Progenitor cell of endocrine pancreas (in vitro differentiated cells): ENCODE measurements around the gene CAND2. TPM values are rescaled to one million over a fixed set of nuclear protein-coding genes. Genes with fewer than 3 reads are reported as not detected.
"Not testable (repeated sequence)": the region's sequence is repeated elsewhere in the genome, so short reads cannot be mapped to it uniquely, and the experiment has no call there.

Experiments used
- DNase-seq: peaks from one replicate; pipeline ENCODE4 v3.0.0; 2021; ENCODE audit warnings: low spot score; ENCODE audit not compliant: unreplicated experiment
- H3K27ac Mint-ChIP-seq: 2 replicates; pipeline ENCODE4 v1.8.0; 2021; ENCODE audit warnings: mild to moderate bottlenecking, moderate library complexity, mixed read lengths
- H3K27me3 Mint-ChIP-seq: 2 replicates; pipeline ENCODE4 v1.8.0; 2021; ENCODE audit warnings: mixed read lengths
- H3K36me3 Mint-ChIP-seq: 2 replicates; pipeline ENCODE4 v1.8.0; 2022; ENCODE audit warnings: mixed read lengths; ENCODE audit not compliant: insufficient read depth
- H3K4me1 Mint-ChIP-seq: 2 replicates; pipeline ENCODE4 v1.8.0; 2021; ENCODE audit warnings: low read depth, mixed read lengths
- H3K4me3 Mint-ChIP-seq: 2 replicates; pipeline ENCODE4 v1.8.0; 2021; ENCODE audit warnings: low read depth, mild to moderate bottlenecking, moderate library complexity, mixed read lengths
- H3K9me3 Mint-ChIP-seq: 2 replicates; pipeline ENCODE4 v1.8.0; 2021; ENCODE audit warnings: low read depth, mixed read lengths
- CTCF ChIP-seq: fragments of 200-600 bp; sonication (generic); IDR thresholded peaks from one replicate; pipeline ENCODE4 v1.5.0; 2021; ENCODE audit warnings: antibody characterized with exemption, mild to moderate bottlenecking; ENCODE audit not compliant: unreplicated experiment
- total RNA-seq: library from RNA; stranded (reverse); gene quantifications from 2 replicates; pipeline ENCODE4 v1.2.1, GENCODE V29; 2021

The CAND2 gene
- total RNA-seq, 1 donor from 2014 or later: 11.0 TPM

DNA sequence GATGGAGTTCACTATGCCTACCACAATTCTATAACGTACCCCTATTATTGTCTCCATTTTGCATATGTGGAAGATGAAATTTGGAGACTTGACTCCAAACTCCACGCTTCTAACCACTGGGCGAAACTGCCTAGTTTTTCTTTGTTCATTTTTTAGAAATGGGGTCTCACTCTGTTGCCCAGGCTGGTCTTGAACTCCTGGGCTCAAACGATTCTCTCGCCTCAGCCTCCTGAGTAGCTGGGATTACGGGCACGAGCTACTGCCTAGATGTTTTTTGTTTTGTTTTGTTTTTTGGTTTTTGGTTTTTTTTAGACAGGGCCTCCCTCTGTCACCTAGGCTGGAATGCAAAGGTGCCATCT is 45.5 kb downstream of the CAND2 start:
- Mint-ChIP-seq H3K36me3 (peaks cover 22% of the 10 kb centered on the region), H3K27me3 (no peaks in the 10 kb centered on the region), H3K9me3 (no peaks in the 10 kb centered on the region), H3K4me1 (peaks cover 29% of the 10 kb centered on the region), H3K27ac (peak overlapping the region; percentile 100), H3K4me3 (peak overlapping the region; percentile 98)
- DNase-seq: no peak
- TF ChIP-seq CTCF: peak; percentile 3

GRCh38 chr3:12842469-12842868 is 46.0 kb downstream of the CAND2 start:
- no peak overlapping the region for H3K4me3 Mint-ChIP-seq

DNA sequence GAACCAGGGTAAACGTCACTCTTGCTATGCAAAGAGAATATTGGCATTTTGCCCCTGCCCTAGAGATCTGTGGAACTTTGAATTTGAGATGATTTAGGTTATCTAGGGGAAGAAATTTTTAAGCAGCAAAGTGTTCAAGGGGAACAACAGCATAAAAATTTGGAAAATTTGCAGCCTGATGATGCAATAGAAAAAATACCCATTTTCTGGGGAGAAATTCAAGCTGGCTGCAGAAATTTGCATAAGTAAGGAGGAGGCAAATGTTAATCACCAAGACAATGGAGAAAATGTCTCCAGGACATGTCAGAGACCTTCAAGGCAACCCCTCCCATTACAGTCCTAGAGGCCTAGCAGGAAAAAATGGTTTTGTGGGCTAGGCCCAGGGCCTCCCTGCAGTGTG is 49.3 kb downstream of the CAND2 start:
- Mint-ChIP-seq H3K4me1 (peaks cover under 1% of the 10 kb centered on the region), H3K9me3 (no peaks in the 10 kb centered on the region), H3K4me3 (no peak overlapping the region), H3K27me3 (no peaks in the 10 kb centered on the region), H3K36me3 (peaks cover under 1% of the 10 kb centered on the region), H3K27ac (no peak overlapping the region)
- no peak for TF ChIP-seq CTCF
- no peak for DNase-seq

More at GRCh38 chr3:12842469-12842868, 46.0 kb downstream of the CAND2 start:
- H3K9me3 Mint-ChIP-seq: no peaks in the 10 kb centered on the region
- H3K27ac Mint-ChIP-seq: no peak overlapping the region
- TF ChIP-seq CTCF: no peak
- DNase-seq: no peak
- peaks cover 29% of the 10 kb centered on the region for H3K4me1 Mint-ChIP-seq
- H3K27me3 Mint-ChIP-seq: no peaks in the 10 kb centered on the region
- peaks cover 18% of the 10 kb centered on the region for H3K36me3 Mint-ChIP-seq

DNA sequence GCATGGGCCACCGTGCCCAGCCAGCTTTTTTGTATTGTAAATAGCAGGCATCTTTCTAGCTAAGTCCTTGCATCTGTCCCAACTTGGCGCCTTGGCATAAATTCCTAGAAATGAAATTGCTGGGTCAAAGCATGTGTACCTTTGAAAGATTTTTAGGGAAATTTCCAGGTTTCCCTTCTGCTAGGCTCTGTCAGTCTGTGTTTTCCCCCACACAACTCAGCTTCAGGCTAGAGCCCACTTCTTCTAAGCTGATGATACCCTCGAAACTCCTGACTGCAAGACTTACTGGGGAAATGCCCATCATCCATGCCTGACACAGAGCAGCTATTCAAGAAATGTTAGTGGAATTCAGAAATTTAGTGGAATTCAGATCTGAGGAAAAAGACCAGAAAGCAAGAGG is 55.7 kb downstream of the CAND2 start:
- H3K36me3 Mint-ChIP-seq: no peaks in the 10 kb centered on the region
- H3K4me1 Mint-ChIP-seq: no peaks in the 10 kb centered on the region
- no peak for TF ChIP-seq CTCF
- no peaks in the 10 kb centered on the region for H3K9me3 Mint-ChIP-seq
- H3K4me3 Mint-ChIP-seq: no peak overlapping the region
- no peak for DNase-seq
- no peak overlapping the region for H3K27ac Mint-ChIP-seq
- H3K27me3 Mint-ChIP-seq: peaks cover 25% of the 10 kb centered on the region

GRCh38 chr3:12853847-12854246 is 57.4 kb downstream of the CAND2 start:
- not testable (repeated sequence) for H3K9me3 Mint-ChIP-seq, H3K4me1 Mint-ChIP-seq, H3K4me3 Mint-ChIP-seq, H3K36me3 Mint-ChIP-seq, H3K27ac Mint-ChIP-seq, DNase-seq
- peaks cover 29% of the 10 kb centered on the region for H3K27me3 Mint-ChIP-seq

GRCh38 chr3:12854565-12854964 is 58.1 kb downstream of the CAND2 start:
- DNase-seq: no peak
- peaks cover 31% of the 10 kb centered on the region for H3K27me3 Mint-ChIP-seq
- no peaks in the 10 kb centered on the region for H3K9me3 Mint-ChIP-seq
- no peak overlapping the region for H3K27ac Mint-ChIP-seq
- H3K4me3 Mint-ChIP-seq: no peak overlapping the region
- no peaks in the 10 kb centered on the region for H3K4me1 Mint-ChIP-seq
- no peak for TF ChIP-seq CTCF
- H3K36me3 Mint-ChIP-seq: no peaks in the 10 kb centered on the region
